Hippocampal formation (tissue), 2 donors: ENCODE measurements around the gene U2SURP.

Experiments used
- DNase-seq, 2 donors: peaks; one replicate each; lab custom pipeline; 2025; lab: John Stamatoyannopoulos, UW

U2SURP gene

GRCh38 chr3:143001369-143002082 is at the start of gene U2SURP:
U2SURP (plus strand) TSS chr3:143001570; CDS start chr3:143001629, 59 bp downstream.
- DNase-seq, result peak; percentile 95 to 99

- DNase-seq, result no peak
These were observed 49.6 kb upstream of the U2SURP start for GRCh38 chr3:142951794-142952193.

DNA sequence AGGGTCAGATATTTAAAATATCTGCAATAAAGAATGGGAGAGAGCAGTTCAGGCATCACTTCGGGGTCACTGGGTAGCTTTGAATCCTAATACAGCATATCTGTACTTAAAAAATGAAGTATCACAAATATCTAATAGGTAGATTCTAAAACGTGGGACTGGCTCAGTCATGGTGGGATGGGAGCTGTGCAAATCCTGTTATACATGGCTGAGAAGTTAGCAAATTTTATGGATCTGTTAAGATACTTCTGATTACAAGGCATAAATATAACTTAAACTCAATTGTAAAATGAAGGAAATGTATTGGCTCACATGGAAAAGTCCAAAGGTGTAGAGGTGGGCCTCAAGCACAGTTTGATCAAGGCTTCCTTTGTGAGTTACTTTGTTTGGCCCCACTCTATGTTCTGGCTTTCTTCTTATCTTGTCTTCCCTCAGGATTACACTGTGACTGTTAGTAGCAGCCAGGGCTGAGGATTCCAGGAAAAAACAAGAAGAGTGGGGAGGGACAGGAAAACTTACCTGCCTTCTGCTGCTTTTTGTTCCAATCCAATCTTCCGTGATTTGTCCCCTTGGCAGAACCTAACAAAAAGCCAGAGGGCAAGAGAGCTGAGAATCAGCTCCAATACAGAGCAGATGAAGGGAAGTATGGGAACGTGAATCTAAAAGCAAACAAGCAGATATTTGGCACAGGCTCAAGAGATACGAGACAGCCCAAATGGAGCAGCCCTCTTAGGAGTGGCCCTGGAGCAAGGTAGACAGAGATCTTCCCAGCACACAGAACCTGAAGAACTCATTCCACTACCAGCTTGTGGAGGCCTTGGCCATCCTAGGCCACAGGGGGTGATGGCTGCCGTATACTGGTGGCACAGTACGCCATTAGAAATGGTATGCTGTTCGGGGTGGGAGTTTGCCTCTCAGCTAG is 48.8 kb upstream of the U2SURP start:
- no peak for DNase-seq

- DNase-seq, result no peak
These were observed 47.9 kb upstream of the U2SURP start for GRCh38 chr3:142953443-142953842.

- DNase-seq, result no peak
These were observed 42.7 kb upstream of the U2SURP start for GRCh38 chr3:142958707-142959106.

DNA sequence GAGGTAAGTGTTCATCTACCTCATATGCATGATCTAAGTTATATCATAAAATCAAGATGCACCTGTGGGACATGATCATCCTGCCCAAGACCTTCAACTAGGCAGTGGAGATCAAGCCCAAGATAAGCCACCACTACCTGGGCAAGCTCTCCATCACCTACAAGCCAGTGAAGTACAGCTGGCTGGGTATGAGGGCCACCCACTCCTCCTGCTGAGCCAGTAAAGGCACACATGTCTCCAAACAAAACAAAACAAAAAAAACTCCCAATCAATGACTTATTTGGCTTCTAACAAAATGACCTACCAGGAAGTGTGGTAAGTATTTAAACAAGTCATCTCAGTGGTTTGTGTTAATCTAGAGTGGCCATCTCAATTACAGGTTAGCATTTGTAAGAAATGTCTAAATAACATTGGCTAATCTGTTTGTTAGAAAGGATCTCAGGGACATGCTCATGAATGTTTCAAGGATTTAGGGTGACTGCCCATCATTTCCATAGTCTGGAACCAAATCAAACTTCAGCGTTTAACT is 41.0 kb upstream of the U2SURP start:
- DNase-seq, result no peak

DNA sequence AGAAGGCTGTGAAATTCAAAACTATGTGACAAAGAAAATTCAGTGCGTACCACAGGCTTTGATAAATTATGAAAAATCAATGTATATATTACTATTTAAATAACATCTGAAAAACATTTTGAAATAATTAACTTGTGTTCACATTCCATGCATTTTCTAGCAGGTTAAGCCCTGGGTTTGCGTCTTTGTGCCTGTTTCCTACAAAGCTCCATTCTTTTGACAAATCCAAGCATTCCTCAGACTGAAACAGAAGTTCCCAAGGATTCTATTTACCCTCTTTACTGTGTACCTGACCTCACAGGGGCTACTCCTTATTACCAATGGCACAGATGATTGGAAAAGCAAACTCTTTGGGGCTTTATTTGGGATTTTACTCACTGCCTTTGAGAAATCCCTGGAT is 39.8 kb upstream of the U2SURP start:
- DNase-seq, result no peak

GRCh38 chr3:142962175-142962519 is 39.2 kb upstream of the U2SURP start:
- no peak for DNase-seq

GRCh38 chr3:142962520-142963233 is 38.7 kb upstream of the U2SURP start:
- DNase-seq, result no peak

DNA sequence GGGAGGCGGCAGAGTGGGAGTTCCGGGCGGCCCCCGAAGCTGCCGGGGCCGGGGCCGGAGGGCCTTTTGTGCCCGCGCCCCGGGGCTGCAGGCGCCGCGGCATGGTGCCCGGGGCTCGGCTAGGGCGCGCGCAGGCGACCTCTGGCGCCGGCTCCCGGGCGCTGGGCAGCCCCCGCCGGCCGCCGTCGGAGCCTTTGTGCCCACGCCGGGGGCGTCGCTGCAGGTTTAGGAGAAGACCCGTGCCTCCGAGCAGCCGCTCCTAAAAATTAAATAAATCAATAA is 38.2 kb upstream of the U2SURP start:
- no peak for DNase-seq

DNA sequence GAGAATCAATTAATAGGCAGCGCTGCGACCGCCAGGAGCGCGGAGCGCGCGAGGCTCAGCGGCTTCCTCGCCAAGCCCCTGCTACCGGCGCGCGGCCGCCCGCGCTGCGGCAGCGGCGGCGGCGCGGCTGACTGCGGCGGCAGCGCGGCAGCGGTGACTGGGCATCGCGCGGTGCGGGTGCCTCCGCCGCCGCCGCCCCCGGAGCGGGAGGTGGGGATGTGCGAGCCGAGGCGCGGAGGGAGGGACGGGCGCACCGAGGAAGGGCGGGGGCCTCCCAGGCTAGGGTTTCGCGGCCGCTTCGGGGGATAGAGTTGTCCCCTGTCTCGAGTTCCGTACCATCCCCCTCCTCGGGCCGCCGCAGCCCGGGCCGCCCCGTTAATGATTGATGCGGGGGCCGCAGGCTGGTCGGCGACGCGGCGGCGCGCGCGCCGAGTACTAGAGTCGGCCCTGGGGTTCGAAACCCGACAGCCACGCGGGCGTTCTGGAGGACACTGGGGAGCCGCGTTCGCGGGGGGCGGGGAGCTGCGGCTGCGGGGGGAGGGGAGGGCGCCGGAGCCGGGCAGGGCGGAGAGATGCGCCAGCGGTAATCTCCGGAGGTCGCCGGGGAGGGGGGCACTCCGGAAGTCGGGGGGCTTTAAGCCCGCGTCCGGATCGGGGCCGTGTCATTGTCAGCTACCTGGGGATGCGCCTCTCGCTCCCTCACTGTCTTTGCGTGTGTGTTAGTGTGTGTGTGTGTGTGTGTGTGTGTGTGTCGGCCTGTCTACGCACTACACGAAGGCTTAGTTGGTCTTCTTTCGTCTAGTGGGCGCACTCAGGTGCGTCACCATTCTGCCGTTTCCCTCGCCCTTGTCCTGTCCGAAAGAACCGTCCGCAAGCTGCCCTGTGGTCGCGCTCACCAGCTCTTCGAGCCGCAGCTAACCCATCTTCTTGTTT is 37.6 kb upstream of the U2SURP start, which contains the start of gene PAQR9:
TSS of gene PAQR9 (minus strand) at position 159 of the 933 bp plus-strand sequence. CDS start 338 bp downstream, outside the sequence.
- DNase-seq, result no peak

DNA sequence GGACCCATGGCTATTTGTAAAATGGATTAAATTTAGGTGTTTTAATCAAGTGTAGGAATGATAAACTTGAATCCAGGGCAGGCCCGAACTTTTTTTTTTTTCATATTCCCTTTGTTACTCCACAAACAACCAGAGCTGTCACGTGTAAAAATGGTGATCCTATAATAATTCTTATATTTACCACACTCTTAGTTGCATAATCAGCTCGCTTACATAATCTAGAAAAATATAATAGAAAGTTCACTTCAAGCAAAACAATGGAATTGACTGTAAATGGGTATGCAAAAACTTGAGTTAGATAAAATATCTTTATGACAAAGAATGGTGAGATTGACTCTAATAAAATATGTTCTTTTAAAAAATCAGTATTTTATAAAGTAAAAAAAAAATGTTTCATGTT is 35.8 kb upstream of the U2SURP start:
- no peak for DNase-seq

DNA sequence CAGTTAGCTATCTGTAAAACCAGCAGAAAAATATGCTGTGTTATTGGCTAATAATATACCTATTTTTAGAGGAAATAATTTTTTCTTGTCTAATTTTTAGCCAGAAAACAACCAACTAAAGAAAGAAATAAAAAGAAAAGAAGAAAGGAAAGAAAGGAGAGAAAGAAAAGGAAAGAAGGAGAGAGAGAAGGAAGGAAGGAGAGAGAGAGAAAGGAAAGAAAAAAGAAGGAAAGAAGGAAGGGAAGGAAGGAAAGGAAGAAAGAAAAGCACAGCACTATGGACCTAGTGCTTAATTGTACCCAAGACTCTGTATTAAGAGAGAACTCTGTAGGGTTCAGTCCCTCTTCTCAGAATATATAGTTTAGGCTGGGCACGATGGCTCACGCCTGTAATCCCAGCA is 34.6 kb upstream of the U2SURP start:
- no peak for DNase-seq

DNA sequence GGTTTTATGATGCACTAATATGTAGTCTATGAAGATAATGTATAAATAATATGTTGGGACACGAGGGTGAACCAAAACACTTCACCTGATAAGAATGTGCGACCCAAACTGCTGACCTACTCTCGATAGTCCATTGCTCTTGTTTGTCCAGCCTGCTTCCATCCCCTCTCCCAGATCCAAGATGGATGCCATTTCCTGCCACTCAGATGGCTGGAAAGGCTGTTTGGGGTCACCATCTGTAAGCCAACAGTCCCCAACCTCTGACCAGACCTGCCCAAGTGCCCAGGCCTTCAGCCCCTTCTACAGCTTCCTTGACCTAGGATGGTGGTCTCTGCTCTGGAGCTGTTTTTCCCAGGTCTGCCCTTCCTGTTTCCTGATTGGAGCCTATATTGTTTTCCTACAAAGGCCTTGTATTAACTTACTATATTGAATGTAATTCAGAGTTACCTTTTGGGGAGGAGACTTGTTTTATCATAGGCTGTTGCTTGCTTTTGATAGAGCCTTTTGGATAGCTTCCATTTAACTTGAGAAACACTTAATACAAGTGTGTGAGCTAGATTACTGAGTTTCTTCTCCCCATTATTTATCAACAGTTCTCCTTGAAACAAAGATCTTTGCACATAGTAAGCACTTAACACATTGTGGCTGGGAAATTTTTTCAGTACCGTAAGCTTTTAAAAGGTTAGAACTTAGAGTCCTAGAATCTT is 32.9 kb upstream of the U2SURP start:
- DNase-seq, result no peak

- DNase-seq, result no peak
These were observed 29.9 kb upstream of the U2SURP start for GRCh38 chr3:142971431-142971830.

DNA sequence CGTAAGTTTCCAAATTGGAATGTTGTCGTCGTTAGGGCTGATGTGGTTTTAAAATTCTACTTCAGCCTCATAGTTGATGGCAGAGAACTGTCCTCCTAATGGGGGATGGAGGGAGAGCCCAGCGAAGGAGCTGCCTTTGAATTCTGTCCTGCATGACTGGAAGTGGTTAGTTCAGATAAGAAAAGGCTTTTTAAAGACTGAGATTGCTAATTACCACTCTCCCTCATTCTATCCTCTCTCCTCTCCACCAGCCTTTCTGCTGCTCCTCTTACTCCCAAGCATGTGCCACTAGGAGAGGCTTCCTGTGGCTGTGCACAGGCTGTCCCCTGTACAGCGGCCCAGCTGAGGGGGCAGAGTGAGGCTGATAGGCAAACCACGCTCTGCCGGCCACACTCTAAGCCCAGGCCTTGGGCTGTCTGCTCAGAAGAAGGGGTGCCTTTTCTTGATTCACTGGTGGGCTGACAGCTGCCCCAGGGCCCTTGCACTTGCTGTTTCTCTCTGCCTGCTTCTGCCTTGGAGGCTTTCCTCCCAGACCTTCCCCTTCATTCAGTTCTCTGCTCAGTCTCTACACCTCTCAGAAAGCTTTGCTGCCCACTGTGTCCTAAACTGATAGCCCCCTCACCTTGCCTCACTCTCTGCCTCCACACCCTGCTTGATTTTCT is 29.1 kb upstream of the U2SURP start:
- DNase-seq, result no peak

GRCh38 chr3:142973217-142974009 is 28.0 kb upstream of the U2SURP start:
- peak; percentile 14 to 29 for DNase-seq

DNA sequence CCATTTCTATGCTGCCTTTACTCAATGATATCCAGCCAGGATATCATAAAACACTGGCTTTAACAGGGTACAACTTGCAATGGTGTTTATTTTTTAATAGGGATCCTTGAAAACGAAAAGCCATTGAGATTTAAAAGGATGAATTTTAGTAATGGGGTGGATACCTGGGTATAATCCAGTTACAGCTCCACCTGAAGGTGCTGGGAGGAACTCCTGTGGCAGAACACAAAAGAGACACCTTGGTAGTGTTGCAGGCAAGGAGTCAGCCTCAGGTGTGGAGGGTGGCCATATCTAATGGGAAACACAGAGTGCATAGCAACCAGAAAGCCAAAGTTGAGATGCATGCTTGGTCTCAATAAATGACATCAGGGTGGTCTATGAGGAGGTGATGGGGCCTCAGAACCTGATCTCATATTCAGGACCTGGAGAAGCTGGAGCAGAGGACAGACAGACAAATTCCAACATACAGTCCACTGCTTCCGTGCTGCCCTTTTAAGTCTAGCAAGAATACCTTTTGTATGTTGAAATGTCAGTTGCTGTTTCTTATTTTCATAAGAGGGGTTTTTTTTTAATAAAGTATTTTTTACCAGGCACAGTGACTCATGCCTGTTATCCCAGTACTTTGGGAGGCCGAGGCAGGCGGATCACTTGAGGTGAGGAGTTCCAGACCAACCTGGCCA is 25.9 kb upstream of the U2SURP start:
- DNase-seq, result no peak
